GM18951 (cell line): ENCODE data around the gene SCRN1.
"Not testable (repeated sequence)": the region's sequence is repeated elsewhere in the genome, so short reads cannot be mapped to it uniquely, and the experiment has no call there.

Experiments
- POLR2A ChIP-seq: IDR thresholded peaks from 4 replicates; pipeline ENCODE4 v1.6.1; 2011; ENCODE audit warnings: mild to moderate bottlenecking; ENCODE audit not compliant: insufficient read length, insufficient read depth; ENCODE audit errors: extremely low read depth
- in situ Hi-C: fragments of 300-500 bp; cut with MboI; formaldehyde crosslinking; loops from one replicate; pipeline ENCODE4 v1.12.0; 2022; ENCODE audit warnings: low sequenced_read_pairs, mixed read lengths, inconsistent platforms; ENCODE audit not compliant: unreplicated experiment

SCRN1 gene

DNA sequence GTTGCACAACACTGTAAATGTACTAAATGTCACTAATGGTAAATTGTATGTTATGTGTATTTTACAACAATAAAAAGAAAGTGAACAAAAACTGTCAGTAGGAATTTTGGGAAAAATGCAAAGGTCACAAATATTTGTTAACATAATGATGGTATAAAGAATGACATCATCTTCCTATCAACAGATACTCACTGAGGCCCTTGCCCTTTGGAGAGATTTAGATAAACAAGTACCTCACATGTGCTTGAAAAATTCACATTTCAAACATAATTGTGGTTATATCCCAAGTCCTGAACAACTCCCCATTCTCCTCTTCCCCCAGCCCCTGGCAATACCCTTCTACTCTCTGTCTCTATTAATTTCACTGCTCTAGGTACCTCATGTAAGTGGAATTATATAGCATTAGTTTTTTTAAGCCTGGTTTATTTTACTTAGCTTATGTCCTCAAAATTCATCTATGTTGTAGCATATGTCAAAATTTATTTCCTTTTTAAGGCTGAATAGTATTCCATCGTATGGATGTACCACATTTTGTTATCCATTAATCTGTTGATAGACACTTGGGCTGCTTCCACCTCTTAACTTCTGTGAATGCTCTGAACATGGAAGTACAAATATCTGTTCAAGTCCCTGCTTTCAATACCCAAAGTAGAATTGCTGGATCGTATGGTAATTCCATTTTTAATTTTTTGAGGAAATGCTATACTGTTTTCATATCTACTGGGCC is 92.8 kb downstream of the SCRN1 start:
- TF ChIP-seq POLR2A, result no peak
- in situ Hi-C loops, result no loop called here

DNA sequence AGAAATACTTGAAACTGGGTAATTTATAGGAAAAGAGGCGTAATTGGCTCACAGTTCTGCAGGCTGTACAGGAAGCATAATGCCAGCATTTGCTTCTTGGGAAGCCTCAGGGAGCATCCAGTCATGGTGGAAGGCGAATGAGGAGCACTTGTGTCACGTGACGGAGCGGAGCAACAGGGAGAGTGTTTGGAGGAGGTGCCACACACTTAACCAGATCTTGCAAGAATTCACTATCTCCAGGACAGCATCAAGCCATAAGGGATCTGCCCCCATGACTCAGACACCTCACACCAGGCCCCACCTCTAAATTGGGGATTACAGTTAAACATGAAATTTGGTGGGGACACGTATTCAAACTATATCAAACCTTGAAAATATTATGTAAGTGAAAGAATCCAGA is 94.0 kb downstream of the SCRN1 start:
- no peak for TF ChIP-seq POLR2A
- in situ Hi-C loops, result no loop called here

GRCh38 chr7:29894256-29894655 is 95.3 kb downstream of the SCRN1 start:
- TF ChIP-seq POLR2A, result no peak

DNA sequence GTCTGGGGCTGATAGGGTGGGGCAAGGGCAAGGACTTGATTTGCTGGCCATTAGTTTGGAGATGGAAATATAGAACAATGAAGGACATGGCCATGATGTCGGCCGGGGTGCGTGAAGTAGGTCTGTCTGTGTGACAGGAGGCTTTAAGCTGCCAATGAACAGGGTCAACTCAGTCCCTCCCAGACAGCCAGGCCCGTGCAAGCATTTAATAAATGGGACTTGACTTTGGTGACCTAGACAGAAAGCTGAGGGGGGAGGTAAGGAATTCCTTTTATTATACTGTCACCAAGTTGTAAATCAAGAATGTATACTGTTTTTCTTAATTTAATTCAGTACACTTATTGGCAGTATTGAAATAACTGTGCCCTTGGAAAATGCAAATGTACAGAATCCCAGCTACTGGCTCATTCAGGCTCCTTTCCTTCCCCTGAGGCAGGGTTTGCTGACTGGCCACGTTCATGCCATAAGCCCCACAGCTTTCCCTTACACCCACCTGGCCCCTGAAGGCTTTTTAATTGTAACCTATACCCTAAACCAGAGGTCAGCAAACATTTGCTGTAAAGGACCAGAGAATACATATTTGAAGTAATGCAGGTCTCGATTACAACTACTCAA is 96.1 kb downstream of the SCRN1 start:
- in situ Hi-C loops, result no loop called here
- TF ChIP-seq POLR2A, result no peak

More at GRCh38 chr7:29894256-29894655, 95.3 kb downstream of the SCRN1 start:
- in situ Hi-C loops, result no loop called here

DNA sequence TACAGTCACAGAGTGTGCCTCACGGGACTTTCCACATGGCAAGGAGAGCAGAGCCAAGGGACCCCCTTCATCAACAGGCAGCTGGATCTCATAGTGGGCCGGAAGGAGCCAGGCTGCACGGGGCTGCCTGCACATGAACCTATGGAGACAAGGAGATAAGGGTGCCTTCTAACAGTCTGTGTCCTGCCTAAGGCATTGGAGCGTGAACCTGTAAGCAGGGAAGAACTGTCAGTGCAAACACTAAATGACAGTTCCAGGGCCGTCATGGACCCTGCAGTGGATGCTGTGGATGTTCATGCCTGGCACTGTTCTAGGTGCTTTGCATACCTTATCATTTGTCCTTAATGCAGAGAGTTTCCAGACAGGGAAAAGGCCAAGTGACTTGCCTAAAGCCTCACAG is 97.4 kb downstream of the SCRN1 start:
- TF ChIP-seq POLR2A, result no peak
- in situ Hi-C loops, result no loop called here

GRCh38 chr7:29891766-29892165 is 97.8 kb downstream of the SCRN1 start:
- no peak for TF ChIP-seq POLR2A
- in situ Hi-C loops, result no loop called here

GRCh38 chr7:29890786-29891185 is 98.8 kb downstream of the SCRN1 start:
- in situ Hi-C loops, result not testable (repeated sequence)

DNA sequence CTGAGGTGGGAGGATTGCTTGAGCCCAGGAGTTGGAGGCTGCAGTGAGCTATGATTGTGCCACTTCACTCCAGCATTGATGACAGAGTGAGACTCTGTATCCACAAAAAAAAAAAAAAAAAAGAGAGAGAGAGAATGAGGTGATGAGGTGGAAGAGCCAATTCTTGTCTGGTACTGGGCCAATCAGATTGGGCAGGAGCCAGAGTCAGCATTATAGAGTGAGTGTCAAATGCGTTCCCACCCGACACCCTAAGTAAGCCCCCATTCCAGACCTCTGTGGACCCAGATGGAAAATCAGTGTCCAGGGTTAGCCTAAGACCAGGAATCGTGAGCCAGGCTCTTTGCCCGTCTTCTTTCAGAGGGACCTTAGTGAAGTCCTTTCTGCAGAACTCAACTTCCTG is 99.3 kb downstream of the SCRN1 start:
- no peak for TF ChIP-seq POLR2A
- in situ Hi-C loops, result no loop called here

DNA sequence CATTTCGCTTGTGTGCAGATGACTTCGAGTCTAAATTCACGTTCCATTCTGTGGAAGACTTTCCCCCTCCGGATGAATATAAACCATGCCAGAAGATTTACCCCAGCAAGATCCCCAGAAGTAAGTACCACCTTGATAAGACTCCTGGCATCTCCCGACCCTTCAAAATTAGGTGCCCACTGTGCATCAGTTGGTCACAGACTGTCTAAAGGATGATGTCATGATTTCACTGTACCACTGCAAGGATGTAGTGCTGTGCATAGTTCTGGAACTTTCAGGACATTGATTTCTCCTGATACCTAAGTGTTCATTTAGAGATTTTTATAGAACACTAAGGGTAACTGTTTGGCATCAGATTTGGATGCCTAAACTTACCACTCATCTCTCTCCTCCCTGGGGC is 100.3 kb downstream of the SCRN1 start:
- in situ Hi-C loops, result no loop called here
- no peak for TF ChIP-seq POLR2A

GRCh38 chr7:29888006-29888405 is 101.6 kb downstream of the SCRN1 start:
- in situ Hi-C loops, result no loop called here
- no peak for TF ChIP-seq POLR2A

DNA sequence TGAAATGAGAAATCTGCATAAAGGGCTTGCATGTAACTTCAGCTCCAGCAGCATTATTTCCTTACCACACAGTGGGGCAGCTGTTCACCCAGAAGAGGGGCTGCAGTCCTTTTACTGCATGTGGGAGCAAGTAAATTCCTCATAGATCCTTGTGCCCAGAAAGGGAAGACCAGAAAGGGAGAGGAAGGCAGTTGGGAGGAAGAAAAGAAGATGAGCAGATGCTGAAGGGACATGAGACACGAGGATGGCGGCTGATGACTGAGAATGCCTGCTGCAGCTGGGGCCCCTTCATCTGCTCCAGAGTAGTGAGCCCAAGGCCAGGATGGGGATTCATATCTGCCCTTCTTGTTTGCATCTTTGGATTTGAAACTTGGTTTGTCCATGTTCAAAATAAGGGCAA is 102.8 kb downstream of the SCRN1 start:
- TF ChIP-seq POLR2A, result no peak
- in situ Hi-C loops, result no loop called here

DNA sequence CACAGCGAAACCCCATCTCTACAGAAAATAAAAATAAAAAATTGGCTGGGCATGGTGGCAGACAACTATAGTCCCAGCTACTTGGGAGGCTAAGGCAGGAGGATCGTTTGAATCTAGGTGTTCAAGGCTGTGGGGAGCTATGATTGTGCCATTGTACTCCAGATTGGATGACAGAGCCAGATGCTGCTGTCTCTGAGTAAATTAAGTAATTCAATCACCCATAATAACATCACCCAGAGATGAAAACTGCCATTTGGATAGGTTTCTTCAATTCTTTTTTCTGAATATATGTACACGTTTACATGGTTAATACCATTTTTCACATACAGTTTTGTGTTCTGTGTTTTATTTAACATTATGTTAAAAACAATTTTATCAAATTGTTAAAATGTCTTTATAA is 104.0 kb downstream of the SCRN1 start:
- in situ Hi-C loops, result no loop called here
- TF ChIP-seq POLR2A, result no peak

DNA sequence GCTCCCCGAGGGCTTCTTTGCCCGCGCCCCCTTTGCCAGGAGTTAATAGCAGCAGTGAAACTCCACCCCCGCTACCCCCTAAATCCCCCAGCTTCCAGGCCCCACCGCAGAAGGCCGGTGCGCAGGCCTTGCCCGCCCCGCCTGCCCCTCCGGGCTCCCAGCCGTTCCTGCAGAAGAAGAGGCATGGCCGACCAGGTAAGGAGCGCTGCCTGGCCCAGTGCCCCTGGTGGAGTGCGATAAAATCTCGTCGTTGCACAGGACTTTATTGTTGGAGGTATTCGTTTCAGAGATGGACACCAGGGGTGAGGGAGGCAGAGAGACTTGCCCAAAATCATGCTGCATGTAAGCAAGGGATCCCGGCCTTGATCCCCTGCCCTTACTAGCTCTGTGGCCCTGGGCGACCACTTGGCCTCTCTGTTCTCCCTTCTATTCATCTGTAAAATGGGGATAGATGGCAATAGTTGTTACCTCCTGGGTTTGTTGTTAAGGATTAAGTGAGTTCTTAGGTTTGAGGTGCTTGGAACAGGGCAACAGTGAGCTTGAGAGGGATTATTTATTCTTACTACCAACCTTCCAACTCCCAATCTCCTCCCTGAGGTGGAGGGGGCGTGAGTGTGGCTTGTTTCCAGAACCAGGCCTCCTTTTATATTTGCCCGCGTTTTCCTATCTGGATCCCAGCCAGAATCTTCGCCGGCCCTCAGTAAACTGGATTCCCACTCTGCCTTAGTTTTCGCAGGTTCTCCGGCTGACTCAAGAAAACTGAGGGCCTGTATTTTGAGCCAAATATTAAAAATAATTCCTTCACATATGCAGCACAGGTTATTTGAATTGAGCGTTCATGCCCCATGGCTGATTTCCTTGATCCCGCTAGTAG is 105.0 kb downstream of the SCRN1 start:
- in situ Hi-C loops, result no loop called here

More for the DNA sequence above, 105.0 kb downstream of the SCRN1 start:
- TF ChIP-seq POLR2A, result no peak
